ENCODE results near the gene PLP2.
A peak's percentile ranks its signal among the peaks of the same experiment; 100 is the strongest.

Gene PLP2

GRCh38 chrX:49189606-49190005 is 17.9 kb downstream of the PLP2 start:
- Histone ChIP-seq H3K4me1 (ENCODE audit: insufficient read depth, low read length) (peaks cover 8% of the 10 kb centered on the region), H3K9ac (ENCODE audit: low read length) (no peak overlapping the region), H3K27me3 (ENCODE audit: control insufficient read depth in 1 of 2, insufficient read depth in 2 of 2, low read length in 2 of 2) (peaks cover 0 to 7% of the 10 kb centered on the region in 2 donors), H3K36me3 (ENCODE audit: insufficient read depth, low read length) (no peaks in the 10 kb centered on the region), H3K27ac (ENCODE audit: low read depth, low read length) (no peak overlapping the region), H3K9me3 (ENCODE audit: low read length) (no peaks in the 10 kb centered on the region), H3K4me3 (ENCODE audit: low read depth in 1 of 2, low read length in 2 of 2) (no peak overlapping the region)

GRCh38 chrX:49190821-49191573 is 19.3 kb downstream of the PLP2 start:
- peaks cover 0 to 7% of the 10 kb centered on the region in 2 donors for H3K27me3 ChIP-seq (ENCODE audit: control insufficient read depth in 1 of 2, insufficient read depth in 2 of 2, low read length in 2 of 2)
- no peak overlapping the region for H3K9ac ChIP-seq (ENCODE audit: low read length)
- H3K9me3 ChIP-seq (ENCODE audit: low read length) = no peaks in the 10 kb centered on the region
- no peaks in the 10 kb centered on the region for H3K4me1 ChIP-seq (ENCODE audit: insufficient read depth, low read length)
- H3K36me3 ChIP-seq (ENCODE audit: insufficient read depth, low read length) = no peaks in the 10 kb centered on the region
- peak overlapping the region; percentile 66 for H3K27ac ChIP-seq (ENCODE audit: low read depth, low read length)
- peak overlapping the region; percentile 54 to 56 for H3K4me3 ChIP-seq (ENCODE audit: low read depth in 1 of 2, low read length in 2 of 2)

DNA sequence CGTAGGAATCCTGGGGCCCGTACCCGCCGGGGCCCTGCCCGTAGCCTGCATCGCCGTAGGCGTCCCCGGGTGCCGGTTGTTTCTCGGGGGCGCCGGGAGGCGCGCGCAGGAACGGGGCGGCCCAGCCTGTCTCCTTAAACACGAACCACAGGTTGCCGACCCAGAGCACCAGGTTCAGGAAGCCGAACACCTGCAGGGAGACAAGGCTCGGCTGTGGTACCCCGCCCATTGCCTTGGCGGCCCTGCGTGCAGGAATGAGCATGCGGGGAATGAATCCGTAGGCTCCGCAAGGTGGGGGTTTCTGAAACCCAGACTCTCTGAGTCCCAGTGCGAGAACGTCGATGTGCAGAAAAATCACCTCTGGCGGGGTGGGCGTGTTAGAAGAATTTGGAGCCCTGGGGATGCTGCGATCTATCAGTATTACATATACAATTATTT is 19.9 kb downstream of the PLP2 start:
- Histone ChIP-seq H3K9me3 (ENCODE audit: low read length) (no peaks in the 10 kb centered on the region), H3K9ac (ENCODE audit: low read length) (no peak overlapping the region), H3K36me3 (ENCODE audit: insufficient read depth, low read length) (no peaks in the 10 kb centered on the region), H3K4me1 (ENCODE audit: insufficient read depth, low read length) (no peaks in the 10 kb centered on the region), H3K4me3 (ENCODE audit: low read depth in 1 of 2, low read length in 2 of 2) (peak overlapping the region; percentile 54 to 56), H3K27ac (ENCODE audit: low read depth, low read length) (peak overlapping the region; percentile 66), H3K27me3 (ENCODE audit: control insufficient read depth in 1 of 2, insufficient read depth in 2 of 2, low read length in 2 of 2) (peaks cover 0 to 6% of the 10 kb centered on the region in 2 donors)

DNA sequence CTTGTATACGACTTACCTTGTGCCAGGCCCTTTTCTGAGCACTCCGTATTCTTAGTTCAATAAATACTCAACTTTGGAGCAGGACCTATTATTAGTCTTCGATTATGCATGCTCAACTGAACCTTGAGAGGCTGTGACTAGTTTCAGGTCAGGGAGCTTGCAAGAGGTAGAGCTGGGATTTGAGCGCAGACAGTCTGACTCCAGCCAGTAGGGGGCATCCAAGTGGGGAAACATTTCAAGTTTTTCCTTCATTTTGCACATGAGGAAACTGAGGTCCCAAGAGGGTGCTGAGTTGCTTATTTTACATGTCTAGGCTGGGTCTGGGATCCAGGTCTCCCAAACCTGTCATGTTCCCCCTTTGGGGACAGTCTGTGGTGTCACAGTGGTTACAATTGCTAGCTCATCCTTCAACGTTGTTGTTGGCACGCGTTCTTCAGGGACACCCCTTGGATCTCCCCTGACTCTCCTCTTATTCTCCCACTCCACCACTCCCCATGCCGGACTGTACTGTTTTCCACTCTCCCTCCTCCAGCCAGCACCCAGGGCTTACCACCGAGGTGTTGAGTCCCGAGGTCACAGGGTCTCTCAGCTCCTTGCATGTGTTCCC is 21.1 kb downstream of the PLP2 start:
- H3K9me3 ChIP-seq (ENCODE audit: low read length) = no peaks in the 10 kb centered on the region
- no peaks in the 10 kb centered on the region for H3K4me1 ChIP-seq (ENCODE audit: insufficient read depth, low read length)
- H3K27ac ChIP-seq (ENCODE audit: low read depth, low read length) = no peak overlapping the region
- H3K9ac ChIP-seq (ENCODE audit: low read length) = no peak overlapping the region
- no peaks in the 10 kb centered on the region for H3K27me3 ChIP-seq (ENCODE audit: control insufficient read depth in 1 of 2, insufficient read depth in 2 of 2, low read length in 2 of 2)
- H3K36me3 ChIP-seq (ENCODE audit: insufficient read depth, low read length) = no peaks in the 10 kb centered on the region
- H3K4me3 ChIP-seq (ENCODE audit: low read depth in 1 of 2, low read length in 2 of 2) = no peak overlapping the region

- no peak overlapping the region for H3K9ac ChIP-seq (ENCODE audit: low read length)
- no peaks in the 10 kb centered on the region for H3K27me3 ChIP-seq (ENCODE audit: control insufficient read depth in 1 of 2, insufficient read depth in 2 of 2, low read length in 2 of 2)
- no peak overlapping the region for H3K27ac ChIP-seq (ENCODE audit: low read depth, low read length)
- no peaks in the 10 kb centered on the region for H3K36me3 ChIP-seq (ENCODE audit: insufficient read depth, low read length)
- H3K4me1 ChIP-seq (ENCODE audit: insufficient read depth, low read length) = no peaks in the 10 kb centered on the region
- H3K9me3 ChIP-seq (ENCODE audit: low read length) = no peaks in the 10 kb centered on the region
- no peak overlapping the region for H3K4me3 ChIP-seq (ENCODE audit: low read depth in 1 of 2, low read length in 2 of 2)
These were observed 21.9 kb downstream of the PLP2 start for GRCh38 chrX:49193542-49193964.

DNA sequence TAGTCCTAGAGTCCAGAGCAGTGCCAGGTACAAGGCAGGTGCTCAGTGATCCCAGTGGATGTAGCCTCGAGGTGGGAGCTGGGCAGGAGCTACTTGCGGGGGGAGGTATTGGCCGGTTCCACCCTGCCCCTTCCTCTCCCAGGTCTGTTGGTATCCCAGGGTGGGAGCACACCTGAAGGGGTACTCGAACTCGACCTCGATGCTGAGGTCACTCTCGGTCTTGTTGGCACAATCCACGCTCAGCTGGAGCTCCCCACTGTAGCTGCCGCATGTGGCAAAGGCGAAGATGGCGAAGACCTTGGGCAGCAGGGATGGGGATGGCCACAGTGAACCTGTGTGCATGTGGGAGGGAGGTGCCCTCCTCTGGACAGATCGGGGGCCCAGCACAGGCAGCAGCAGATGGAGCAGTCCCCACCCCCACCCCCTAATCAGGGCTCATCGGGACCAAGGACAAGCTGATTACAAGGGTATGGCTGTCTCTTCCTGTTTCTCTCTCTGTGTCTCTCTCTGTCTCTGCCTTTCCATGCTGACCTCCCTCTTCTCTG is 25.9 kb downstream of the PLP2 start:
- no peak overlapping the region for H3K9ac ChIP-seq (ENCODE audit: low read length)
- H3K9me3 ChIP-seq (ENCODE audit: low read length) = no peaks in the 10 kb centered on the region
- H3K27ac ChIP-seq (ENCODE audit: low read depth, low read length) = no peak overlapping the region
- no peaks in the 10 kb centered on the region for H3K4me1 ChIP-seq (ENCODE audit: insufficient read depth, low read length)
- H3K4me3 ChIP-seq (ENCODE audit: low read depth in 1 of 2, low read length in 2 of 2) = no peak overlapping the region
- H3K36me3 ChIP-seq (ENCODE audit: insufficient read depth, low read length) = no peaks in the 10 kb centered on the region
- peaks cover 0 to 13% of the 10 kb centered on the region in 2 donors for H3K27me3 ChIP-seq (ENCODE audit: control insufficient read depth in 1 of 2, insufficient read depth in 2 of 2, low read length in 2 of 2)

- Histone ChIP-seq H3K4me1 (ENCODE audit: insufficient read depth, low read length) (no peaks in the 10 kb centered on the region), H3K27me3 (ENCODE audit: control insufficient read depth in 1 of 2, insufficient read depth in 2 of 2, low read length in 2 of 2) (peaks cover 0 to 13% of the 10 kb centered on the region in 2 donors), H3K36me3 (ENCODE audit: insufficient read depth, low read length) (no peaks in the 10 kb centered on the region), H3K27ac (ENCODE audit: low read depth, low read length) (no peak overlapping the region), H3K9me3 (ENCODE audit: low read length) (no peaks in the 10 kb centered on the region), H3K9ac (ENCODE audit: low read length) (no peak overlapping the region), H3K4me3 (ENCODE audit: low read depth in 1 of 2, low read length in 2 of 2) (no peak overlapping the region)
These were observed 27.0 kb downstream of the PLP2 start for GRCh38 chrX:49198540-49199314.

GRCh38 chrX:49199315-49199595 is 27.6 kb downstream of the PLP2 start:
- Histone ChIP-seq H3K27me3 (ENCODE audit: control insufficient read depth in 1 of 2, insufficient read depth in 2 of 2, low read length in 2 of 2) (peaks cover 0 to 13% of the 10 kb centered on the region in 2 donors), H3K4me1 (ENCODE audit: insufficient read depth, low read length) (no peaks in the 10 kb centered on the region), H3K36me3 (ENCODE audit: insufficient read depth, low read length) (no peaks in the 10 kb centered on the region), H3K27ac (ENCODE audit: low read depth, low read length) (no peak overlapping the region), H3K9ac (ENCODE audit: low read length) (no peak overlapping the region), H3K9me3 (ENCODE audit: low read length) (no peaks in the 10 kb centered on the region), H3K4me3 (ENCODE audit: low read depth in 1 of 2, low read length in 2 of 2) (no peak overlapping the region)

- H3K27ac ChIP-seq (ENCODE audit: low read depth, low read length) = no peak within 1 kb of the TSS
These were observed 28.4 kb downstream of the PLP2 start, which contains the start of gene SYP for GRCh38 chrX:49199906-49200771. Gene SYP (minus strand): TSS chrX:49200193. CDS start chrX:49200186, 7 bp downstream.

DNA sequence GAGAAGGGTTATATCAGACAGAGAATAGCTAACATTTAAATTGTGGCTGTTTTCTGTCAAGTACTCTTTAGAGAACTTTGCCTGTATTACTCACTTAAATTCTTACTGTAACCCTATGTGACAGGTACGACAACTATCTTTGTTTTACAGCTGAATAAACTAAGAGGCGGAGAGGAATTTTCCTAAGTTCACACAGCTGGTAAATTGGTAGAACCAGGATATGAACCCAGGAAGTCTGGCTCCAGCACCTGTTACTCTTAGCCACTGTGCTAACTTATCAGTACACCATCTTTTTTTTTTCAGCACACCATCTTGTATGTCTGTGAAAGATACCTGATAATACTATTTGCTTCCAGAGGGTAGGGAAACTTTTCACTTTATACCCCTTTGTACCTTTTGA is 30.3 kb downstream of the PLP2 start:
- Histone ChIP-seq H3K27me3 (ENCODE audit: control insufficient read depth in 1 of 2, insufficient read depth in 2 of 2, low read length in 2 of 2) (peaks cover 0 to 13% of the 10 kb centered on the region in 2 donors), H3K27ac (ENCODE audit: low read depth, low read length) (no peak overlapping the region), H3K4me1 (ENCODE audit: insufficient read depth, low read length) (no peaks in the 10 kb centered on the region), H3K9me3 (ENCODE audit: low read length) (no peaks in the 10 kb centered on the region), H3K9ac (ENCODE audit: low read length) (no peak overlapping the region), H3K36me3 (ENCODE audit: insufficient read depth, low read length) (no peaks in the 10 kb centered on the region), H3K4me3 (ENCODE audit: low read depth in 1 of 2, low read length in 2 of 2) (no peak overlapping the region)

More at GRCh38 chrX:49199906-49200771, 28.4 kb downstream of the PLP2 start, which contains the start of gene SYP:
- peak within 1 kb of the TSS in 1 of 2 donors; percentile 43 for H3K4me3 ChIP-seq (ENCODE audit: low read depth in 1 of 2, low read length in 2 of 2)
- H3K4me1 ChIP-seq (ENCODE audit: insufficient read depth, low read length) = no peaks in the 10 kb centered on the region
- no peak within 1 kb of the TSS for H3K9ac ChIP-seq (ENCODE audit: low read length)
- H3K9me3 ChIP-seq (ENCODE audit: low read length) = no peaks in the 10 kb centered on the region
- no peaks in the 10 kb centered on the region for H3K36me3 ChIP-seq (ENCODE audit: insufficient read depth, low read length)
- H3K27me3 ChIP-seq (ENCODE audit: control insufficient read depth in 1 of 2, insufficient read depth in 2 of 2, low read length in 2 of 2) = peaks cover 0 to 13% of the 10 kb centered on the region in 2 donors

All from muscle layer of colon (tissue), 2 donors.